HUDEP-2 (cell line): Measurements from ENCODE around the gene SPON1.
A peak's percentile ranks its signal among the peaks of the same experiment; 100 is the strongest.
"Not testable (repeated sequence)": the region's sequence is repeated elsewhere in the genome, so short reads cannot be mapped to it uniquely, and the experiment has no call there.

ENCODE experiments used
- DNase-seq, 76 experiments: peaks; one replicate each; lab custom pipeline; 2025; ENCODE audit not compliant: unreplicated experiment in 76 of 76; lab: John Stamatoyannopoulos, UW

The SPON1 gene

DNA sequence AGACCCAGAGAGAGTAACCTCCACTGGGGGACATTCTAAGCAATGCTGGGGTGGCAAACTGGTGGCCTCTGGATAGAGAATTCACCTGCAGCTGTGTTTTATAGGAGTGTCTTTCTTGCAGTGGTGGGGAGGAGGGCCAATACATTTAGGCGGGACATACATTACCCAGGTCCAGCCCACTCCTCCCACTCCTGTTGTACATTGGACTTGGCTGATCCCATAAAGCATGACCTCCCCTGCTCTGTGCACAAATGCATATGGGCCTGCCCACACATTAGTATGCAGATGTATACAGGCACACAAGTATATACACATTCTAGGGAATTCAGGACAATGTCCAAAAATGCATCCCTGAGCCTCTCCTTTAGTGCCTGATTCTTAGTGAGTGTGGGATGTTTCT lies 297.4 kb downstream of the SPON1 start:
- DNase-seq: no peak

- no peak for DNase-seq
Observed at GRCh38 chr11:14261066-14261465, 298.5 kb downstream of the SPON1 start.

DNA sequence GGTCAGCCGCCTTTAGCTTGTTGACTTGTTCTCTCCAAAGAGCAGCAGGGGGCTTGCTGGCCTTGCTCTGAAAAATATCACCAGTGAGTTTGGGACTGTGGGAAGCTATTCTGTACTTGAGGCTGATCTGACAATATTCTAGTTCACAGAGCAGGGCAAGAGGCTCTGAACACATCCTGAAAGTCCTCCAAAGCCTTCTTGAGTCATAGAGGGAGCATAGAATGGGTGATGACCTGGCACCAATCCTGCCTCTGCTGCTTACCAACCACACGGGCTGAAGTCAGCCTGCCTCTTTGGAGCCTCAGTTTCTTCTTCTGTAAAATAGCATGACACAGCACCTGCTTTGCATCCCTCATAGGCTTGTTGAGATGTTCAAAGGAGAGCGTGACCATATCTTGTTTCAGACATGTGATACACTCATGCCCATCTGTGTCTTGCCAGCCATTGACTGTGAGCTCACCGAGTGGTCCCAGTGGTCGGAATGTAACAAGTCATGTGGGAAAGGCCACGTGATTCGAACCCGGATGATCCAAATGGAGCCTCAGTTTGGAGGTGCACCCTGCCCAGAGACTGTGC lies 299.8 kb downstream of the SPON1 start:
- no peak for DNase-seq

DNA sequence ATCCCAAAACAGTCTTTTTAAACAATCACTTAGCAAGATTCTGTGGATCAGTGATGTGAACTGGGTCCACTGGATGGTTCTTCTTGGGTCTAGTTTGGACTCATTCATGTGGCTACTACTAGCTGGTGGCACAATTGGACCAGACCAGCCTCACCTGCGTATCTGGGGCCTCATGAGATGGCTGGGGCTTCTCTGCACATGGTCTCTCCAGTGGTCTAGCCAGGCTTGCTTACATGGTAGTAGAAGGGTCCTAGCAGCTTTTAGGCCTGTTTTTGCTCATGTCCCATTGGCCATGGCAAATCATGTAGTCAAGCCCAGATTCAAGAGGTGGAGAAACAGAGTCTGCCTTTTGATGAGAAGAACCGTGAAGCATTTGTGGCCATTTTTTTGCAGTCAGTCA lies 302.4 kb downstream of the SPON1 start:
- no peak for DNase-seq

DNA sequence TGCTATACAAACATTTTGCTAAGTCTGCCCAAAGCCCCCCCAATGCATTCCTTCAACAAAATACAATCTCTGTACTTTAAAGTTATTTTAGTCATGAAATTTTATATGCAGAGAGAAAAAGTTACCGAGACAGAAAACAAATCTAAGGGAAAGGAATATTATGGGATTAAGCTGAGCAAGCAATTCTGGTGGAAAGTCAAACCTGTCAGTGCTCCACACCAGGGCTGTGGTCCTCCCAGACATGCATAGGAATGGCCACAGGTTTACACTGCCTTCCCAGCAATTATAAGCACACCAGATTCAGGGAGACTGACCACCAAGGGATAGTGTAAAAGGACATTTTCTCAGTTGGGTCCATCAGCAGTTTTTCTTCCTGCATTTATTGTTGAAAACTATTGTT lies 304.1 kb downstream of the SPON1 start:
- DNase-seq: no peak

DNA sequence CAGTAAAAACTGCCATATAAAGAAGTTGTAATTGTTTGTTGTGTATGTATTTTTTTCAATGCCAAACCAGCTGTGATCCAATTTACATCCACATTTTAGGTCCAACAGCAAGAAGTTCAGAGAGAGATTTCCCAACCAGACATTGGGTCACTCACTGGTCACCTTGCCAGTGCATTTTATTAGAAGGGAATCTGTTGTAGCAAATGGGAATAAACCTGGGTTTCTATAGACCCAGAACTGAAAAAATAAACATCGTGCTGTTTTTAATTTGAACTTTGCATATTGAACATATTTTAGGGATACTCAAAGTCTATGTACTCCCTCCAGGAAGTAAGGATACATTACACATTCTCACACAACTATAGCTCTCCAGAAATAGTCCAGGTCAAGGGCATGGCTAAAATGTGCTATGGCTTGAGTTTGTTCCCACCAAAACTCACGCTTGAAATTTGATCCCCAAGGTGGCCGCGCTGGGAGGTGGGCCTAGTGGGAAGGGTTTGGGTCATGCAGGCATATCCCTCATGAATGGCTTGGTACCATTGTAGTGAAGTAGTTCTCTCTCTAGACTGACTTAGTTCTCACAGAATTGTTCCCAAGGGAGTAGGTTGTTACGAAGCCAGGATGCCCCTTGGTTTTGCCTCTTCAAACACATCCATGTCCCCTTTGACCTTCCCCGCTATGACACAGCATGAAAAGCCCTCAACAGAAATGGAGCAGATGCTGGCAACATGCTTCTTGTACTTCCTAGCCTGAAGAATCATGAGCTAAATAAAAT lies 305.5 kb downstream of the SPON1 start:
- no peak for DNase-seq

- DNase-seq: no peak
Observed at GRCh38 chr11:14269692-14270573, 307.4 kb downstream of the SPON1 start.

DNA sequence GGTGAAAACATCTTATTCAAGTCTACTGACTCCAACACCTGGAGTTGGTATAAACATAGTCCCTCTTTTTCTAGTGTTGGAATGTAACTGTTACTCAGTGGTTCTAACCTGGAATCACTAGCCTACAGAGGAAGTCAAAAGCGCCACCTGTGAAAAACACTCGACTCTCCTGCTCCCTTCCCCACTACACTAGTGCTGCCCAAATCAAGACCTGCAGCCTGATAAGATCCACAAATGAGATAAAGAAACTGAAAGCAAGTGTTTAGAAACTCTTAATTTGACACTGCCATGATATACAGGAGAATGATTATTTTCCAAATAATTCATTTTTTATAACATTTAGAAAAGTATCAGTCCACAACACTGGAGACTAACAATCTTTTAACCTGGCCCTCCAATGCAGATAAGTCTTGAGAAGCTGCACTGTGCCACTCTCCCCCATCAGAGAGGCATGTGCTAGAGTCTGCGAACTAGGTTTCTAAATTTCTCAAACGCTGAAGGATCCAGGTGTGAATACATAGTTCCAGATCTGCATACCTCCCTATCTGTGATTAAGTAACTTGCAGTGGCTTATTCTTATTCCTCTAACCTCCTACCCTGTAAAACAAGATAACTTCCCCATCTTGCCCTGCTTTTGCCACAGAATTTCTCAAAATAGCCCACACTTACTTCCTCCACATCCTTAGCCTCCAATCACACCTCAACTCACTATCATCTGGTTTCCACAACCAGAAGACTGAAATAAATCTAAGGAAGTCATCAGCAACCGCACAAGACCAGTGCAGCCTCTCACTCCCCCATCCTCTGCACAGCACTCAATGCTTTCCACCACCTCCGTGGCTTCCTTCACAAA lies 308.4 kb downstream of the SPON1 start:
- DNase-seq: no peak

DNA sequence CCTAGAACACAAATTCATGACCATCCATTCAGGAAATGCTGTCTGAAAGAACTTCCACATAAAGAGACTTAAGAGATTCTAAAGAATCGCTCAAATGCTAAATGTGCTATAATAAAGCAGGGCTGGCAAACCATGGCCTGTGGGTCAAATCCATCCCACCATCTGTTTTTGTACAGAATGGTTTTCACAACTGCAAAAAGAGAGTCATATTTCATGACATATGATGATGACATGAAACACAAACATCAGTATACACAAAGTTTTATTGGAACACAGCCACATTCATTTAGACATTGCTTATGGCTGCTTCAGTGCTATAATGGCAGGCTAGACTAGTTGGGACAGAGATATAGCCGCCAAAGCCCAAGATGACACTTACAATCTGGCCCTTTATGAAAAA lies 311.4 kb downstream of the SPON1 start:
- no peak for DNase-seq

DNA sequence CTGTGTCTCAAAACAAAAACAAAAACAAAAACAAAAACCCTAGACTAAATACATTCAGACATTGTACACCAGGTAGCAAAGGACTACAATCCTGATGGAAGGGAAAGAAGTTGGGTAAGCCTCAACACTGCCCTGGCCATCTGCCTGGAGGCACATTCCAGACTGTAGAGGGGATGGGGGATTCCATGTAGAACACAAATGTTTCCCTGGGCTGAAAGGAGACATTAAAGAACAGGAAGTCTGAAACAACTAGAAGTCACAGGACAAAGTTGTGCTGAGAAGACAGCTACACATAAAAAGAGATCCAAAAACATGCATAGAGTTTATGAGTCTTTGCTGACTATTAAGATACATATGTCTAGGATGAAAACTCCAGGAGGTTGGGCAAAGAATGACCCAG lies 312.6 kb downstream of the SPON1 start:
- DNase-seq: no peak

DNA sequence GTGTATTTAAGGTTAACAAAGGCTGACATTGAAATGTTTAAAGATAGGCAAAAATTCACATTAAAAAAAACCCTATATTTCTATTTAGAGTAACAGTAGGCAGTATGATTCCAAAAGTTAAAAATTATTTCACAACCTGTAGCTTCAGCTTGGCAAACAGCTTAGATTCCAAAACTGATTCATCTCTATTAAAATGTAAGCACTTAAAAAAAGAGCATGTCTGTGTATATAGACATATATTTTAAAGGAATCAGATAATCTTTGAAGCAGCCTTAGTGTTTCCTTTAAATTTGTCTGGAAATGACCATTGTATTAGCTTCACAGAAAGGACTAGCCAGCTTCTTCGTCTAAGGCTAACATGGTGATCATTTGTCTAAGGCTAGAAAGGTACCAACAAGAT lies 316.3 kb downstream of the SPON1 start:
- DNase-seq: not testable (repeated sequence)

DNA sequence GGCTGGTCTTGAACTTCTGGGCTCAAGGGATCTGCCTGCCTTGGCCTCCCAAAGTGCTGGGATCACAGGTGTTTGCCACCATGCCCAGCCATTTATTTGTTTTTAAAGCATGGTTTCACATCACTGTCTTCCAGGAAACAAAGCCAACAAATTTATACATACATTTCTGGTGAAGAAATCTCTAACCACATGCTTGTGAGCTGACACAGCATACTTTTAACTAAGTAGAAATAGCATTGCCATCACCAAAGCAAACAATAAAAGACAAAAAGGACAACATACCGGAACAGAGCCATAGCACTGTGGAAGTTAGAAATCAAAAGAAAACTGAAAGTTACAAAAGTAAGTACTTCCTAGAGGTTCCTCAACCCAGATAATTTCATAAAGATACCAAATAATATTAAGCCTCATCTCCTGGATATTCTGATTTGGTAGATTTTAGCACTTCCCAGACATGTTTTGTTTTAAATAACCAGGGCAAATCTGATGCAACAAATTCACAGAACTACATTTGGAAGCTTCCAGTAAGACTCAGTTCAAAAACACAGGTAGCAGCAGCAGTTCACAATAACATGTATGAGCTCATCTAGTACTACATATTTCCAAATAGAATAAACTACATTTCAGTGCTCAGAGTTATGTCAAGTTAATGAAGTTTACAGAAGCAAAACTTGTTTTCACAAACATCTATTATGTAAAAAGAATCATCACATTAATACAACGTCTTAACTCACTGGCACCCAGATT lies 325.8 kb downstream of the SPON1 start:
- DNase-seq: no peak

DNA sequence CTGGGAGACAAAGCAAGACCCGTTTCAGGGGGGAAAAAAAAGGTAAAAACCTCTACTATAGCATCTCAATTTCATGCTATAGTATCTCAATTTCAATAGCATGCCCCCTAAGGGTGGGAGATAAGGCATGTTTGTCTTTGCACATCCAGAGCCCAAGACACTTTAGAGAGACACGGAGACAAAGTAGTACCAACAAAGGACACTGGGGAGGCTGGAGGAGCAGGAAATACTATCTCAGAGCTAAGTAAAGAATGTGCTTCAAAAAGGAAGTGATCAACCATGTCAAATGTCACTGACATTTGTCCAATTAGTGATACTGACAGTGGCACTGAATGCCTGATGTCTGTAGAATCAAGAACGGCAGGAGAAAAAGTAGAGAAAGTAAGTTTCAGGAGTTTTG lies 327.9 kb downstream of the SPON1 start:
- DNase-seq: peak in 1 of 76 experiments; percentile 2

GRCh38 chr11:14299921-14300320 lies 337.4 kb downstream of the SPON1 start:
- DNase-seq: no peak

DNA sequence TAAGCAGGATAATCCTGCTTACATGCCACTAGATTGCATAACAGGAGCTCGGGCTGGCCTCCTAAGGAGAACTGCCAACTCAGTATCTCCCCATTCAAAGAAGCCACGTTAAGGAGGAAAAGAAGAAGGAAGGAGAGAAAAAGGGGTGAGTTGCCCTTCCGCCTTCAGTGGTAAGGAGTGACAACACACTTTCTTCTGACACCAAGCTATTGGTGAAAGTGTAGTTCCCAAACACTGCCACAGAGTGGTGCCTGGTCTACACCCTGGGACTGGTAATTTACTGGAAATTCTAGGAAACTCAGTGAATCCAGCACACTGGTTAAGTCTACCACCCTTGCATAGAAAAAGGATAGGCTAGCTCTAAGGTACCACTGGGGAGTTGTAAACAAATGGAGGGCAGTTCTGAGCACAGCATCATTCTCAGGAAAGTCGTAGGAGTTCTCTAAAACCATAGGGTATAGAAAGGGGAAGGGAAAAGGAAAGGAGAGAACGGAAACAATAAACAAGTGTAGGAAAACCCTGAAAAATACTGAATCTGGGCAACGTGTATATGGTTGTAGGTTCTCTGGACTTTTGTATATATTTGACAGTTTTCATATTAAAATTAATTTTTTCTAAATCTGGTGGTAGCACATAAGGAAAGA lies 338.3 kb downstream of the SPON1 start:
- DNase-seq: peak in 35 of 76 experiments; percentile 1 to 54 (median 10)

DNA sequence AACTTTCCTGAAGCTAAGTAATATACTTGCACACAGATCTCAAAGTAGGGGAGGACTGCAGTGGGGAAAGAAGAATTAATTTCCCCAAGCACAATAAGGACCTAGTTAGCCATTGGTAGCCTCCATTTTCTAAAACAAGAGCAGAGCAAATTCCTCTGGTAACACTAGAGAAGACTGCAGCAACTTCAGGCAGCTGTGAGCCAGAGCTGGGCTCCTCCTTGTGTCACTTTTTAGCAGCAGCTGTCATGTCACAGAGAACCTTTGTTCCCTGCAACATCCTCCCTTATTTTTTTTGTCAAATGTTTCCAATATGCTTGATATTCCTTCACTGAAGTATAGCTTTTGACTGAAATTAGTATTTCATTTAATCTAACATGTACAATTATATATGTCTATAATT lies 342.1 kb downstream of the SPON1 start:
- no peak for DNase-seq

DNA sequence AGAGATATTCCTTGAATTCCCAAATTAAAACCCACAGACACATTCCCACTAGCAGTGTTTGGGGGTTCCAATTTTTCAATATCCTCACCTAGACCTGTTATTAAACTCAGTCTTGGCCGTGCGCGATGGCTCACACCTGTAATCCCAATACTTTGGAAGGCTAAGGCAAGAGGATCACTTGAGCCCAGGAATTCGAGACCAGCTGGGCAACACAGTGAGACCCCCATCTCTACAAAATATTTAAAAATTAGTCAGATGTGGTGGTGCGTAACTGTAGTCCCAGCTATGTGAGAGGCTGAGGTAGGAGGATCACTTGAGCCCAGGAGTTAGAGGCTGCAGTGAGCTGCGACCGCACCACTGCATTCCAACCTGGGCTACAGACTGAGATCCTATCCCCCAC lies 343.1 kb downstream of the SPON1 start:
- no peak for DNase-seq

GRCh38 chr11:14306481-14306880 lies 344.0 kb downstream of the SPON1 start:
- DNase-seq: no peak

- peak in 11 of 76 experiments; percentile 0 to 24 (median 10) for DNase-seq
Observed at GRCh38 chr11:14308114-14308896, 345.8 kb downstream of the SPON1 start.
